ENCODE results near the gene BMAL2. TPM values are rescaled to one million over a fixed set of nuclear protein-coding genes. Genes with fewer than 3 reads are reported as not detected.

The BMAL2 gene, protein sequence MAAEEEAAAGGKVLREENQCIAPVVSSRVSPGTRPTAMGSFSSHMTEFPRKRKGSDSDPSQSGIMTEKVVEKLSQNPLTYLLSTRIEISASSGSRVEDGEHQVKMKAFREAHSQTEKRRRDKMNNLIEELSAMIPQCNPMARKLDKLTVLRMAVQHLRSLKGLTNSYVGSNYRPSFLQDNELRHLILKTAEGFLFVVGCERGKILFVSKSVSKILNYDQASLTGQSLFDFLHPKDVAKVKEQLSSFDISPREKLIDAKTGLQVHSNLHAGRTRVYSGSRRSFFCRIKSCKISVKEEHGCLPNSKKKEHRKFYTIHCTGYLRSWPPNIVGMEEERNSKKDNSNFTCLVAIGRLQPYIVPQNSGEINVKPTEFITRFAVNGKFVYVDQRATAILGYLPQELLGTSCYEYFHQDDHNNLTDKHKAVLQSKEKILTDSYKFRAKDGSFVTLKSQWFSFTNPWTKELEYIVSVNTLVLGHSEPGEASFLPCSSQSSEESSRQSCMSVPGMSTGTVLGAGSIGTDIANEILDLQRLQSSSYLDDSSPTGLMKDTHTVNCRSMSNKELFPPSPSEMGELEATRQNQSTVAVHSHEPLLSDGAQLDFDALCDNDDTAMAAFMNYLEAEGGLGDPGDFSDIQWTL
- 10 to 100 TPM in 1 of 2 donors, 1 to 10 TPM in 1; 7.6 to 32.7 TPM for total RNA-seq
- long read RNA-seq, donor 1: 0 reads
- long read RNA-seq, donor 2, partial matches to known transcripts: 1 of 5 reads
- long read RNA-seq, donor 2, other reads (novel, unspliced or antisense): 3 of 5 reads

- intact Hi-C loops (cut with DNase I): no loop called here
These were observed at the start of gene BMAL2 for GRCh38 chr12:27332714-27333402. BMAL2 (plus strand) TSS chr12:27332836; CDS start chr12:27333073, 237 bp downstream.

DNA sequence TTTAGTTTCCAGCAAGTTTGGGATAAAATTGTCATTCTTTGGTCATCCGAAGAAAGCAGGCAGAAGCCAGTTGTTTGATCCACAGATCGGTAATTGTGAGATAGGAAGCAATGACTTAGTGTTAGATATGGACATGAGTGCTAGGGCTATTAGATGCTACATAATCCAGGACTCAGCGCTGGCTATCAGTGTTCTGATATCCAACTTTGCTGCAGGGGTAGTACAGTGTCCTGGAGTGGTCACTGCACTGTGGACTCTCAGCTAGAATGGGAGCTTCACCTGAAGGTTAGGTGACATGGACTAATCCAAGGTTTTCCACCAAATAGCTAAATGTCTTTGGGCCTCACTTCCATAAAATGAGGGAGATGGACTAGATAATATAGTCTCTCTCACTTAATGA, 48.6 kb upstream of the BMAL2 start:
- intact Hi-C loops (cut with DNase I): loop anchor here in 1 of 2 donors (10.0 kb wide), 1 partner anchor 109 kb away; no protein-coding TSS in a partner anchor

More at GRCh38 chr12:27332714-27333402, at the start of gene BMAL2:
- DNase-seq (ENCODE audit: low spot score): peak; percentile 84

DNA sequence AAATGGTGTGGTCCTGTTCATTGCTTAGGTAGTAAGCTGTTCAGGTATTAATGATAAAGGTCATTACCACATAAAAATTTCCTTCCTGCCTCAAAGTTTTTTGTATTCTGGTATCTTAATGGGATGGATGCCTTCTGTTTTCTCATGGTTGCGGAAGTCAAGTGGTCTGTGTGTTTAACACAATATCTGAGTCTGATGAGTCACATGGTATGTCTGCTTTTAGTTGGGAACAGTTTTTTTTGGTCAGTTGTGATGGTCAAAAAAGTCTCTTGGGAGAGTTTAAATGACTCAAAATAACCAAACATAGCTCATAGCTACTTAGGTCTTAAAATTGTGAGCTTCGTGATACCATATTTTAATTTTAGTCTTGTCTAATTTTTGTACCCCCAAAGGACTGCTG, 47.9 kb upstream of the BMAL2 start:
- intact Hi-C loops (cut with DNase I): loop anchor here in 1 of 2 donors (10.0 kb wide), 1 partner anchor 110 kb away; no protein-coding TSS in a partner anchor
- no peak for DNase-seq (ENCODE audit: low spot score)

More for the DNA sequence above, 48.6 kb upstream of the BMAL2 start:
- no peak for DNase-seq (ENCODE audit: low spot score)

- intact Hi-C loops (cut with DNase I): loop anchor here in 1 of 2 donors (10.0 kb wide), 1 partner anchor 111 kb away; no protein-coding TSS in a partner anchor
- DNase-seq (ENCODE audit: low spot score): no peak
These were observed 47.2 kb upstream of the BMAL2 start for GRCh38 chr12:27285403-27285802.

GRCh38 chr12:27289414-27289813, 43.2 kb upstream of the BMAL2 start:
- no peak for DNase-seq (ENCODE audit: low spot score)
- intact Hi-C loops (cut with DNase I): loop anchor here in 1 of 2 donors (10.0 kb wide), 1 partner anchor 115 kb away; no protein-coding TSS in a partner anchor

DNA sequence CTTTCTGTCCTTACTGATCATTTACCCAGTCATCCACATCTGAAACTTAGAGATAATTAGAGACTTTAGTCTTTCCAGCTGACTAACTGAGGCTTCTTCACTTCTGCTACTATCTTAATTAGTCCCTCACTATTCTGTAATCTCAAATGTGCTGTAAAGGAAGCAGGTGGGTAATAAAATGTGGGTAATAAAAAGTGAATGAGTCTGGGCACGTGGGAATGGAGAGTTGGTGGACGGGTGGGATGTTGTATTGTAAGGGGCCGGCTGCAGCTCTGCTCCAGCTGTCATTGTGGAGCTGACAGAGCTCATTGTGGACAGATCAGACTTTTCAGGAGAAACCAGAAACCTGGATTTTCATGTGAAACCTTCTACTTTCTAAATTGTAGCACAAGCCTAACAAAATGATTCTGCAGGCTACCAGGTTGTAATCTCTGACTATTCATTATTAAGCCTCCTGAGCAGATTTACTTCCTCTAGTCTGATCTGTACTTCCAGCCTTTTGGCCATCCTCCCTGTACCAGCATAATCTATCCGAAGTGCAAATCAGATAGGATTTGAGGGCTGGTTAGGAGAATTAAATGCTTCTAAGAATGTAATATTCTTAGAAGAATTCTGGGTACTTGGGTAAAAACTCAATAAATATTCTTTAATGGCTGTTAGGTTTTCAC, 42.0 kb upstream of the BMAL2 start:
- intact Hi-C loops (cut with DNase I): loop anchor here in 1 of 2 donors (5.0 kb wide), 1 partner anchor 38 kb away; no protein-coding TSS in a partner anchor
- DNase-seq (ENCODE audit: low spot score): no peak

DNA sequence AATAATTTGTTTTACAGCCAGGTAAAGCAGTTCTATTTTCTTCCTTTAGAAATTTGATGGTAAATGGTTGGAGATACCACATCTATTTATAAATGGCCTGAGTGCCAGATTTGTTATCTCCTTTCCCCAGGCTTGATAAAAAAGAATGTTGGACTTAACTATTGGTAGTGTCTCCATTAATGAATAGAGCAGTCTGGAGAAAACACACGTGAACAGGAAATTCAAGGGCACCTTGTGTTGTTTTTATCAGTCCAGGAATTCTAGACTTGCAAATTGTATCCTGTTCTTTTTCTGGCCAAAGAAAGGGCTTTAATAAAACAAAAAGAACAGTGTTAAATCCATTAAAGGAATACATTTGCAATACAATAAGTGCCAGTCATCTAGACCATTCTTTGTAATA, 40.8 kb upstream of the BMAL2 start:
- no peak for DNase-seq (ENCODE audit: low spot score)
- intact Hi-C loops (cut with DNase I): loop anchor here in 1 of 2 donors (5.0 kb wide), 1 partner anchor 40 kb away; no protein-coding TSS in a partner anchor

- DNase-seq (ENCODE audit: low spot score): no peak
- intact Hi-C loops (cut with DNase I): loop anchor here in 1 of 2 donors (5.0 kb wide), 1 partner anchor 40 kb away; no protein-coding TSS in a partner anchor
These were observed 39.9 kb upstream of the BMAL2 start for GRCh38 chr12:27292718-27293117.

- intact Hi-C loops (cut with DNase I): loop anchor here in 1 of 2 donors (5.0 kb wide), 1 partner anchor 41 kb away; no protein-coding TSS in a partner anchor
- DNase-seq (ENCODE audit: low spot score): no peak
These were observed 39.2 kb upstream of the BMAL2 start for GRCh38 chr12:27293463-27293862.

GRCh38 chr12:27296674-27297073, 36.0 kb upstream of the BMAL2 start:
- no peak for DNase-seq (ENCODE audit: low spot score)
- intact Hi-C loops (cut with DNase I): no loop called here

DNA sequence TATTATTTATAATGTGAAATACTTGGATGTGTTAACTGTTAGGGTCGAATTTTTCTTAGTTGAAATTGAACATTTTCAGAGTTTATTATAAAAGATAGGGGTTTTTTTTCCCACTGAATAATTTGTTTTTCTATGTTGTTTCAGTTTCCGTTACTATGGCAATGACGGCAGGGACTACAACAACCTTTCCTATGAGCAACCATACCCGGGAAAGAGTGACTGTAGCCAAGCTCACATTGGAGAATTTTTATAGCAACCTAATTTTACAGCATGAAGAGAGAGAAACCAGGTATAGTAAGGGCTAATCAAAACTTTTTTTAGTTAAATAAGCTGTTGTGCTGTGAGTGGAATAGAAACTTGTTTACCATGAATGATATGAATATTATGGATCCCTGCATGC, 35.1 kb upstream of the BMAL2 start:
- intact Hi-C loops (cut with DNase I): no loop called here

DNA sequence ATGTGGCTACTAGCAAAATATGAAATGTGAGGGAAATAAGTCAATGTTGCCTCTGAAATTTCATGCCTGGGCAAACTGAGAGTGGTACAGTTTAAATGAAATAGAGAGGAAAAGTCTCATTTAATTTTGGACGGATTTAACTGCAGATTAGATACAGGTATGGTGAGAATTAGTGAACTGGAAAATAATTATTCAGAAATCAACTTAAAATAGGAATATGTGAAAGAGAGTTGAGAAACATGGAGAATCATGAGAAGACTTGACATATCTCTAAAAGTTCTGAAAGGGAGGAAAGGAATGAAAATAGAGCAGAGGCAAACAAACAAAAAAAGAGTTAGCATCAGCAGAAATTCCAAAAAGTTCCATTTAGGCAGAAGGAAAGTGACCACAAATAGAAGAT, 33.5 kb upstream of the BMAL2 start:
- intact Hi-C loops (cut with DNase I): no loop called here
- DNase-seq (ENCODE audit: low spot score): no peak

More for the DNA sequence above, 35.1 kb upstream of the BMAL2 start:
- DNase-seq (ENCODE audit: low spot score): no peak

DNA sequence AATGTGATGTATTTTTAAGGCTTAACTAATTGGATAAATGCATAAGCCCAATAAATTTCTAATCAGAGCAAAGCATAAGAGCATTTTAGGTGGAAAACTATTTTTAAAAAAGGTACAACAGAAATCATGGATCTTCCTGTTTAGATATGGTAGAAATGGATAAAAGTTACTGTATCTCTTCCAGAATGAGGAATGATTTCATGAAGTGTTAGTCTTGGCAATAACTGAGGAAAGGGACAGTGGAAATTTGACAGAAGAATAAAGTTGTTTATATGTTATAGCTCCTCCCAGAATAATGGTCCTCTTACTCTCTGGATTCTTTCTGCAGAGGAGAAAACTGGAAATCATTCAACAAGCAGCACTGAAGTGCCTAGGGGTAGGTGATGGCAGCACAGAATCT, 32.4 kb upstream of the BMAL2 start:
- intact Hi-C loops (cut with DNase I): loop anchor here in 1 of 2 donors (10.0 kb wide), 1 partner anchor 275 kb away; the partner anchor contains the start of gene MED21

DNA sequence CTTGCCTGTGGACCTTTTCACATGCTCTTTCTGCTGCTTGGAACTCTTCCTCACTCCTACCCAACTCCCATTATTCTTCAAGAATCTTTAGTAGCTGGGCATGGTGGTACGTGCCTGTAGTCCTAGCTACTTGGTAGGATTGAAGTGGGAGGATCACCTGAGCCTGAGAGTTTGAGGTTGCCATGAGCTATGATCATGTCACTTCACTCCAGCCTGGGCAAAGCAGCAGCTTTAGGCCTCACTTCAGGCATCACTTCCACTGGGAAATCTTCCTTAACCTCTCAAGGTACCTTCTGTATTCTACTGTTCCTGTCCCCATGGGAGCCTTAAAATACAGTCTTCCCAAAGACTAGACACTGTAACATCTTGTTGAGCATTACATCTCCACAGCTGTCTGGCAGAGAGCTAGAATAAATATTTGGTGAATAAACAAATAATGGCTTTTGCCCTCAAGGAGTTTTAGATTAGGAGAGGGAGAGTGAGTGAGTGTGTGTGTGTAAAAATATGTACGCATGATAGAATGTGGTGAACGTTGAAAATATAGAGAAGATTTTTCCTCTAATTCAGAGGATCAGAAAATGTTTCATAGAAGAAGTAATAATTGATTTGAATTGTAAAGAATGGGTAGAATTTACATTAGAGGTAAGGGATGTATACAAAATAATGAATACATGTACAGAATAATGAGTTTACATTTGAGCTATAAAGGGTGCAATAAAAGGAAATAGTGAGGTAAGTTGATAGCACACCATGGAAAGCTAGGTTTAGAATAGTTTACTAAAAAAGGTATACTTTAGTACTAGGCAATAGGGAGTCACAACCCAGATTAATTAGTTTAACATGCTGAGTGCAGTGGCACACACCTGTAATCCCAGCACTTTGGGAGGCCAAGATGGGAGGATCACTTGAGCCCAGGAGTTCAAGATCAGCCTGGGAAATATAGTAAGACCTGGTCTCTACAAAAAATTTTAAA, 29.2 kb upstream of the BMAL2 start:
- intact Hi-C loops (cut with DNase I): loop anchor here in 1 of 2 donors (10.0 kb wide), 1 partner anchor 279 kb away; the partner anchor contains the start of gene MED21

More for the DNA sequence above, 32.4 kb upstream of the BMAL2 start:
- no peak for DNase-seq (ENCODE audit: low spot score)

GRCh38 chr12:27304856-27305255, 27.8 kb upstream of the BMAL2 start:
- intact Hi-C loops (cut with DNase I): loop anchor here (5.0 to 10.0 kb wide), 2 partner anchors 280 to 352 kb away; partner anchors contain the start of gene MED21 (in 1 of the 2)
- DNase-seq (ENCODE audit: low spot score): no peak

More for the DNA sequence above, 29.2 kb upstream of the BMAL2 start:
- DNase-seq (ENCODE audit: low spot score): no peak

GRCh38 chr12:27305673-27306456, 26.8 kb upstream of the BMAL2 start:
- no peak for DNase-seq (ENCODE audit: low spot score)
- intact Hi-C loops (cut with DNase I): loop anchor here (5.0 to 10.0 kb wide), 2 partner anchors 281 to 351 kb away; partner anchors contain the start of gene MED21 (in 1 of the 2)

Measured in posterior vena cava (tissue), 2 donors.